HS-5 (cell line): ENCODE data around the gene LPCAT1.
"Not testable (repeated sequence)": the region's sequence is repeated elsewhere in the genome, so short reads cannot be mapped to it uniquely, and the experiment has no call there.

ENCODE experiments used
- DNase-seq: peaks from one replicate; pipeline ENCODE4 v3.0.0-alpha.2; 2012; ENCODE audit warnings: low read depth

The LPCAT1 gene

GRCh38 chr5:1466631-1467265 lies 57.0 kb downstream of the LPCAT1 start:
- DNase-seq: no peak

GRCh38 chr5:1465966-1466471 lies 57.7 kb downstream of the LPCAT1 start:
- no peak for DNase-seq

GRCh38 chr5:1465117-1465516 lies 58.6 kb downstream of the LPCAT1 start:
- DNase-seq: no peak

- DNase-seq: no peak
Observed at GRCh38 chr5:1464511-1464910, 59.2 kb downstream of the LPCAT1 start.

- no peak for DNase-seq
Observed at GRCh38 chr5:1464096-1464446, 59.7 kb downstream of the LPCAT1 start.

- DNase-seq: no peak
Observed at GRCh38 chr5:1463326-1464095, 60.2 kb downstream of the LPCAT1 start.

- no peak for DNase-seq
Observed at GRCh38 chr5:1462358-1462757, 61.4 kb downstream of the LPCAT1 start.

- no peak for DNase-seq
Observed at GRCh38 chr5:1461396-1461795, 62.4 kb downstream of the LPCAT1 start.

GRCh38 chr5:1460054-1460682 lies 63.6 kb downstream of the LPCAT1 start:
- no peak for DNase-seq

GRCh38 chr5:1459435-1459834 lies 64.3 kb downstream of the LPCAT1 start:
- not testable (repeated sequence) for DNase-seq

- DNase-seq: not testable (repeated sequence)
Observed at GRCh38 chr5:1456110-1456881, 67.5 kb downstream of the LPCAT1 start.

GRCh38 chr5:1453613-1454012 lies 70.1 kb downstream of the LPCAT1 start:
- no peak for DNase-seq

GRCh38 chr5:1449081-1449630 lies 74.6 kb downstream of the LPCAT1 start:
- no peak for DNase-seq

- DNase-seq: no peak
Observed at GRCh38 chr5:1448511-1449011, 75.2 kb downstream of the LPCAT1 start.

- no peak for DNase-seq
Observed at GRCh38 chr5:1447671-1448361, 75.9 kb downstream of the LPCAT1 start.

GRCh38 chr5:1446602-1447343 lies 77.0 kb downstream of the LPCAT1 start:
- no peak for DNase-seq

GRCh38 chr5:1445689-1446601 lies 77.8 kb downstream of the LPCAT1 start:
- no peak for DNase-seq

GRCh38 chr5:1445313-1445688 lies 78.5 kb downstream of the LPCAT1 start, which contains the start of gene SLC6A3:
TSS of gene SLC6A3 (minus strand) at chr5:1445440. CDS start at chr5:1443197, 2,243 bp downstream.
- DNase-seq: no peak
